Memory B cell (primary cell): ENCODE measurements around the gene FOXP1.

Source experiments
- ATAC-seq: fragments of 150-1000 bp; cut with Tn5 transposase; 2 replicates; pipeline ENCODE4 v1.10.0; 2021; ENCODE audit warnings: low read depth, mild to moderate bottlenecking, moderate library complexity
- DNase-seq, 2 donors: peaks; one replicate each; pipeline ENCODE4 v3.0.0; 2022; ENCODE audit warnings: low spot score in 2 of 2
- H3K27ac Mint-ChIP-seq: one replicate; pipeline ENCODE4 v1.8.0; 2022; ENCODE audit warnings: mild to moderate bottlenecking, moderate library complexity, mixed read lengths
- H3K27me3 Mint-ChIP-seq: one replicate; pipeline ENCODE4 v1.8.0; 2022; ENCODE audit warnings: mixed read lengths
- H3K36me3 Mint-ChIP-seq: one replicate; pipeline ENCODE4 v1.8.0; 2022; ENCODE audit warnings: mild to moderate bottlenecking, mixed read lengths
- H3K4me1 Mint-ChIP-seq: one replicate; pipeline ENCODE4 v1.8.0; 2022; ENCODE audit warnings: mixed read lengths
- H3K4me3 Mint-ChIP-seq: one replicate; pipeline ENCODE4 v1.8.0; 2022; ENCODE audit warnings: mild to moderate bottlenecking, moderate library complexity, mixed read lengths
- H3K9me3 Mint-ChIP-seq: one replicate; pipeline ENCODE4 v1.8.0; 2022; ENCODE audit warnings: mixed read lengths

The FOXP1 gene

GRCh38 chr3:70919091-70919490 is 664.4 kb downstream of the FOXP1 start:
- H3K27ac Mint-ChIP-seq: no peak overlapping the region
- ATAC-seq (no peak), DNase-seq (no peak)
- no peak overlapping the region for H3K4me3 Mint-ChIP-seq
- peaks cover 4% of the 10 kb centered on the region for H3K9me3 Mint-ChIP-seq
- H3K36me3 Mint-ChIP-seq: peaks cover 2% of the 10 kb centered on the region
- H3K27me3 Mint-ChIP-seq: peaks cover 13% of the 10 kb centered on the region
- H3K4me1 Mint-ChIP-seq: no peaks in the 10 kb centered on the region

GRCh38 chr3:70916375-70917055 is 667.0 kb downstream of the FOXP1 start:
- peaks cover 13% of the 10 kb centered on the region for H3K27me3 Mint-ChIP-seq
- peaks cover 1% of the 10 kb centered on the region for H3K9me3 Mint-ChIP-seq
- no peaks in the 10 kb centered on the region for H3K36me3 Mint-ChIP-seq
- DNase-seq (no peak), ATAC-seq (no peak)
- no peak overlapping the region for H3K27ac Mint-ChIP-seq
- H3K4me1 Mint-ChIP-seq: no peaks in the 10 kb centered on the region
- H3K4me3 Mint-ChIP-seq: no peak overlapping the region

GRCh38 chr3:70914862-70915261 is 668.7 kb downstream of the FOXP1 start:
- Mint-ChIP-seq H3K27me3 (peaks cover 15% of the 10 kb centered on the region), H3K4me1 (no peaks in the 10 kb centered on the region), H3K4me3 (no peak overlapping the region), H3K9me3 (peaks cover 1% of the 10 kb centered on the region), H3K27ac (no peak overlapping the region), H3K36me3 (no peaks in the 10 kb centered on the region)
- DNase-seq (no peak), ATAC-seq (no peak)

GRCh38 chr3:70911719-70912118 is 671.8 kb downstream of the FOXP1 start:
- H3K27ac Mint-ChIP-seq: no peak overlapping the region
- no peak for DNase-seq
- no peak overlapping the region for H3K4me3 Mint-ChIP-seq
- H3K9me3 Mint-ChIP-seq: no peaks in the 10 kb centered on the region
- H3K36me3 Mint-ChIP-seq: no peaks in the 10 kb centered on the region
- no peak for ATAC-seq
- H3K4me1 Mint-ChIP-seq: no peaks in the 10 kb centered on the region
- peaks cover 12% of the 10 kb centered on the region for H3K27me3 Mint-ChIP-seq

- no peaks in the 10 kb centered on the region for H3K9me3 Mint-ChIP-seq
- no peak for DNase-seq
- H3K36me3 Mint-ChIP-seq: no peaks in the 10 kb centered on the region
- no peak overlapping the region for H3K4me3 Mint-ChIP-seq
- H3K4me1 Mint-ChIP-seq: no peaks in the 10 kb centered on the region
- ATAC-seq: no peak
- H3K27me3 Mint-ChIP-seq: peaks cover 10% of the 10 kb centered on the region
- no peak overlapping the region for H3K27ac Mint-ChIP-seq
Measured at GRCh38 chr3:70905491-70905890, 678.0 kb downstream of the FOXP1 start.
